ENCODE measurements around the gene CNNM2.
"Not testable (repeated sequence)": the region's sequence is repeated elsewhere in the genome, so short reads cannot be mapped to it uniquely, and the experiment has no call there.

The CNNM2 gene

DNA sequence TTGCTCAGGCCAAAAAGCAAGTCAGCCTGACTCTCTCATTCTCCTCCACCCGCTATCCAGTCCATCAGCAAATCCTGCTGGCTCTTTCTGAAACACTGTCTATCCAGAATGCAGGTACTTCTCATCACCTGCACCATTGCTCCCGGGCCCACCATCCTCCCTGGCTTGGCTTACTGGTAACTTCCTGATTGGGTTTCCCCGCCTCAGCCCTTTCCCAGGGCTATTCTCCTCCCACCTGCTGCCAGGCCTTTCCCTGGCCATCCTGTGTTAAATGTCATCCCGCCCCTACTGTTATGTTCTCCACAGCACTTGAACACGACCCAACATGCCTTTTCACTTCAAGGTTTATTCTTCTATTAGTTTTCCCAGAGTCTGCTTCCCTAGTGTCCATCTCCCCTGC, 124.0 kb downstream of the CNNM2 start:
- DNase-seq = no peak

DNA sequence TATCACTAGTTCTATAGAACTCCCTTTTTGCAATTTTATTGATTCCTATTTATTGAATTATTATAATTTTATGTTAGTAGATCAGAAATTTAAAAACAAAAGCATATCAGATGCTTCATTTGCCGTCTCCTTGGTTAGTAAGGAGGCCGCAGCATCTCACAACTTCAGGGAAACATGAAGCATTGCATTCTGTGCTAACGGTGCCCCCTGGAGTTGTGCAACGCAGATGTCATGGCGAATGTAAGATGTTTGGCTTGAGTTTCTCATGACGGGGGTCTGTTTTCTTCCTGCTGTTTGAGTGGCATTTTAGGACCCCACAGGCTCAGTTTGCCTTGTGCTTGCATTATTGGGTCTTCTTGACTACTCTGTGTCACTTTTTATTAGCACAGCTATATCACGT, 124.8 kb downstream of the CNNM2 start:
- no peak for DNase-seq

DNA sequence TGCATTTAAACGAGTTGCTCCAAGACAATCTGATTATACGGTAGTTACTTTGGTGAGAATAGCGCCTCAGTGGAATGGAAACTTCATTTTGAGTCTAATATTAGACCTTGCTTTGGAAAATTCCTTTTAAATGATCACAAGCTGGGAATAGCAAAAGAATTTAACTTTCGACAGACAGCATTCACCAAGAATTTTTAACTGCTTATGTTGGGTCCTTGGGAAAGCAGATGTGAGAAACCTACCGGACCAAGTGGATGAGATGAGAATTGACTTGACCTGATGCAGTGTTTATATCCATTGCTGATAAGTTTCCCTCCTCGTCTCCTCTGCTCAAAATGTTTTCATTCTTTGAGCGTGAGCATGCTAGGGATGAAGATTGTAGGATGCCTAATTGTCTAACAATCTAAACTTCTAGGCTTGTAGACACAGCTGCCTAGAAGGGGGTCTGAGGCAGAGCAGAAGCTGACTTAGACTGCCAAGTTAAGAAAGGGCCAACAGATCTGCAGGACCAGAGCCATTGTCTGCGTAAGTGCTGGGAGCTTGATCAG, 126.9 kb downstream of the CNNM2 start:
- no peak for DNase-seq

DNA sequence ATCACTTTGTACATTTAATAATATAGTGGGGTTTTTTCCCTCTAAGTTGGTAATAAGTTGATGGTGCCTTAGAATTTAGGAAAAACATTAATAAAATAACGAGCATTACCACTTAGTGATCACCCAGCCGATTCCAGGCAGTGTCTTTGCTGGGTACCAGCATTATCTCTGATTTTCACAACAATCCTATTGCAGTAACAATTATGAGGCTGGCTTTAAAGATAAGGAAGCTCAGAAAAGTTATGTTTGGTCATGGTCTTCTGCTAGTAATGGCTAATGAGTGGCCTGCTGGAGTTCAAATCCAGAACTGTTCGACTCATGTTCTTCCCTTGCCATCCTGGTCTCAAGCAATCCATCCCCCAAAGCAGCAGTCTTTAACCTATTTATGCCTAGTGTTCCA, 127.9 kb downstream of the CNNM2 start:
- DNase-seq = no peak

DNA sequence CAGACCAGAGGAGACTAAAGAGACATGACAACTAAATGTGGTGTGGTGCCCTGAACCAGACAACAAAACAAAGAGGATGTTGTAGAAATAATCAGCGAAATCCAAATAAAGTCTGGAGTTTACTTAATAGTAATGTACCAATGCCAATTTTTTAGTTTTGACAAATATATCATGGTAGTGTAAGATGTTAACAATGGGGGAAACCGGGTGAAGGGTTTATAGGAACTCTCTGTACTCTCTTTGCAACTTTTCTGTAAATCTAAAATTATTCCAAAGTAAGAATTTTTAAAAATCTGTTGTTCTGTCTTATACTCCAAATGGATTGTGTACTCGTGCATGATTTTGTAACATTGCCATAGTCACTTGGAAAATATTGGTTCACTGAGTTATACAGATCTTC, 129.3 kb downstream of the CNNM2 start:
- no peak for DNase-seq

DNA sequence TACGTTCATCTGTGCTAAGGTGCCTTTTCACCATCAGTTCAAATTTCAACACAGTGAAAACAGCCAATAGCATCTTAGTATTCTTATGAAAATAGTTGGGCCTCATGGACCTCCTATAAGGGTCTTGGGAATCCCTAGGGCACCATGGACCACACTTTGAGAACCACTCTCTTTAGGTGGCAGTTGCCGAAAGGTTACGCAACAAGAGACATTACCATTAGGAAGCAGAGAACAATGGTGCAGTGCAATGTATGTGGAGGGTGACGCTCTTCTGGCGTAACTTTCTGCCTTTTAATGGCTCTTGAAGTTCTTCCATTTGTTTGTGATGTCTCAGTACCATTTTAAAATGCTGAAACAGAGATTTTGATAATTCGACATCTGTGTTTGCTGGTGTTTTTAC, 131.1 kb downstream of the CNNM2 start:
- DNase-seq = no peak

DNA sequence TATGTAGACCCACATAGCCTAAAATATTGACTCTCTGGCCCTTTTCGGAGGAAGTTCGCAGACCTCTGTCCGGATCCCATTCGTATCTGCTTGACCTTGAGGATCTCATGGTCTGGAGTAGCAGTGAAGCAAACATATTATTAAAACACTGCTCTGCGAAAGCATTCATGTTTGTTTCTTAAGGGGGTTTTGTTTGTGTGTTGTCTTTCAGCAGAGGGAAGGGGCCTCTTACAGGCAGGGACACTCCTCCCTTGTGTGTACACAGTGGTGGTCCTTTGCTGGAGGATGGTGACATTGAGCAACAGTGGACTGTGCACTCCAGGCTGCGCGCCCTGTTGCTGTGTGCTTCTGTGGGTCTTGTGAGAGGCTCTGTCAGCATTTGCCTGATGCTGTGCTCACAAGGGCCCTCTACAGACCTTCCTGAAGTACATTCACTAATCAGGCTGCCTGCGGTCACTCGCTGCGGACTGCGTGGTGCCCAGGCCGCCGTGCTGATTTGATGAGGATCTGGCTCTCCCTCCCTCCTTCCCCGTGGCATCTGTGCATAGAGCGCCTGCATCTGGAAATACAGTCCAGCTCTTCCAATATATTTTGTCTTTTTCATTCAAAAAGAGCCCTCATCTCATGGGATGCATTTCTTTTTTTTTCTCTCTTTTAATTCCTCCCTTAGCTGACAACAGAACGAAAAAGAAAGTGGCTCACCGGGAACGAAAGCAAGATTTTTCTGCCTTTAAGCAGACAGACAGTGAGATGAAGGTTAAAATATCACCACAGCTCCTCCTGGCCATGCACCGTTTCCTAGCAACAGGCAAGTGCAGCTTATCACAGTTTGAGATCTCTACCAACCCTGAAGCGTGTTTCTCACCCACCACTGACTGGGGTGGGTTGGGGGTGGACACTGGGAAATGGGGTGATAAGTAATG, 135.8 kb downstream of the CNNM2 start:
- no peak for DNase-seq

DNA sequence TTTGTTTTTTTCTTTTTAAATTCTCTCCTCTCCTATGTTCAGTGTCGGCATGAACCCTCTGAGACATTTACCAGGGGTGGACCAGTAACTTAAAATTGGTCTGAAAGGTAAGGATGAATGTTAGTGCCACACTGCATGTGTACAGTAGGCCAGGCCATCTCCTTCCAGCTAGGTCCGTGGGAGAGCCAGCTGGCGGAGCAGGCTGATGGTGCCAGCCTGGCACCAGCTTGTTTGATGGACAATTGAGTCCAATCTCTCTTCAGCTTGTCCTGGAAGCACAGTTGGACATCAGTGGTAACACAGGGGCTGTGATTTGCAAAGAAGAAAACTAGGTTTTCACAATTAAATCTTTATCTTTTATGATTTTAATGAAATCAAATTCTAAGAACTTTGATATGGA, 136.5 kb downstream of the CNNM2 start:
- no peak for DNase-seq

DNA sequence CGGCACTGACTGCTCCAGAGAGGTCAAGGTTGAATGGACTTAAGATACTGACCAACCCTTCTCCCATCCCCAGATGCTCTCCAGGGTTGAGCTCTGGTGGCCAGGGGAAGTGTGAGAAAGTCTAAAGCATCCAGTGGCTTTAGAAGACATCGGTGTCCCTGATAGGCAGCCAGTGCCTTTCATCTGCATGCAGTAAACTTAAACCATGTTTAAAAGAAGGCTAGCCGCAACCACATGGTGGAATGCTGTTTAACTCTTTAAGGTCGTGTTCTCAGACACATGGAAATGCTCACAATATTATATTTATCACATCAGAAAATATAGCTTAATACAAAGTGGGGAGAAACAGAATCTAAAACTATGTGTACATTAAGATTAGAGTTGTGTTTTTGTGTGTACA, 137.0 kb downstream of the CNNM2 start:
- DNase-seq = no peak

DNA sequence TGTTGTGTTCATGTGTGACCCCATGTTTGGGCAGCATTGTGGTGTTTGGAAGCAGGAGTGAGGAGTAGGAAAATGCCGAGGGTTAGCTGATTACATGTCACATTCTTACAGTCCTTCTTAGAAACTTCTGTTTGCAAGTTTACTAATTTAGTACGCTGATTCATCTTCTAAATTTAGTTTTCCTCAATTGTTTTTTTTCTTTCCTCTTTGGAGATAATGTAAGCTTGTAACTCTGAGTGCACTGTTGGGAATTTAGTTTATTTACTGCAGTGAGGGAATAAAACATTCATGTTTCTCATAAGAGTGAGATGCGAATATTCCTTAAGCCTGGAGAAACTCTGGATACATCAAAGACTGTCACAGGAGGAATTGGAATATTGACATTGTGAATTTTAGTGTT, 139.9 kb downstream of the CNNM2 start:
- no peak for DNase-seq

DNA sequence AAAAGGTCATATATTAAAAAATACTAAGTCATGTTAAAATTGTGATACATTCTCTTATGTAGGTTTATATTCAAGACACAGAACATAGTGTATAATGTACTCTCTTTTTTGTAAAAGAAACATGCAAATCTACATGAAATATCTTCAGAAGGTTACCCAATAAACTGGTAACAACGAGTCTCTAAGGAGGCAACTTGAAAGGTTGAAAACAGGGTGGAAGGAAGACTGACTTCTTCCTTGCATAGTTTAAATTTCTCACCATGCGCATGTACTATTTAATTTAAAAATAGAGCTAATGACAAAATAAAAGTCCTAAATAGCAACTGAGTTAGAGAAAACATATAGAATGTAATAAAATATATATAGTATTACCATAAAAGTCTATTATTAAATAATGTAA, 142.5 kb downstream of the CNNM2 start:
- no peak for DNase-seq

DNA sequence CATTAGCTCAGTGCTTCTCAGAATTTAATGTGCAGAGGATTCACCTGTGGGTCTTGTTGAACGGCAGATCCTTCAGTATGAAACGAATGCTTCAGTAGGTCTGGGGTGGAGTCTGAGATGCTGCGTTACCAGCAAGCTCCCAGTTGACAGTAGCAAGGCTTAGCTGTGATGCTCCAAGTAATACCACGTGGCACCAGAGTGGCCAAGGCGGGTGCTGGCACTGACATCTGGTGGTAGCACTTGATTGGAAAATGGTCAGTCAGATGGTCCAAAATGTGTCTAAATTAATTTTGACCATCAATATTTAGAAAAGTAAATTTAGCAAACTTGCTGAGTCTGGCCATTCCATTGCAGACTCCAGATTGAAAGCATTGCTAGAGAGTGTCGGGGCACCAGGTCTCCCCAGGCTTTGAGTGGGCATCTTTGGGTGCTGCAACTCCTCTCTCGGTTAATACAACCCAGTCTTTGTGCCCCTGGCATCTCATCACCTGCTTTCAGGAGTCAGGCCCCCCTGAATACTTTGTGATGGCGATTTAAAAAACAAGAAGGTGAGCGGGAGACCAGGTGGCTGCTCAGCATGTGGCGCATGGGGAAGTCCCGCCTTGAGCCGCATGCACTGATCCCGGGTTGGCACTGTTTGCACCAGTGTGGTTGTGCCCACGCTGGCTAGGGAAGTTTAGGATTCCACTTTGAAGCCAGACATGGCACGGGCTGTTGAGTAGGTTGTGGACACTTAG, 144.9 kb downstream of the CNNM2 start:
- DNase-seq = no peak

DNA sequence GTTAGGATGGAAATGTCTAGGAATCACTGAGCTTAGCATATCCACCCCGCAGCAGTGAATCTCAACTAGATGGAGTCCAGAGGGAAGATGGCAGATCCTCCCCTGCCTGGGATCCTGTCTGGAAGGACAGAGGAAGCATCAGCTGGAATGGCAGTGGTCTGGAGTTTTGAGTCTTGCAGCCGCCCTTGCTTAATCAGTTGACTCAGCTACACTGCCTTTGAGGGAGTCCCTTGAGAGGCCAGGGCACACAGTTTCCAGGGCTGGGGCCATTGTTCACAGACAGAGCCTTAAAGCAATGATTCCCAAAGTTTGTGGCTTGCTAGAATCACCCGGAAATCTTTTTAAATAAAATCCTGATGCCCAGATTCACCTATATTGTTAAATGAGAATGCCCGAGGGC, 146.9 kb downstream of the CNNM2 start:
- DNase-seq = no peak

DNA sequence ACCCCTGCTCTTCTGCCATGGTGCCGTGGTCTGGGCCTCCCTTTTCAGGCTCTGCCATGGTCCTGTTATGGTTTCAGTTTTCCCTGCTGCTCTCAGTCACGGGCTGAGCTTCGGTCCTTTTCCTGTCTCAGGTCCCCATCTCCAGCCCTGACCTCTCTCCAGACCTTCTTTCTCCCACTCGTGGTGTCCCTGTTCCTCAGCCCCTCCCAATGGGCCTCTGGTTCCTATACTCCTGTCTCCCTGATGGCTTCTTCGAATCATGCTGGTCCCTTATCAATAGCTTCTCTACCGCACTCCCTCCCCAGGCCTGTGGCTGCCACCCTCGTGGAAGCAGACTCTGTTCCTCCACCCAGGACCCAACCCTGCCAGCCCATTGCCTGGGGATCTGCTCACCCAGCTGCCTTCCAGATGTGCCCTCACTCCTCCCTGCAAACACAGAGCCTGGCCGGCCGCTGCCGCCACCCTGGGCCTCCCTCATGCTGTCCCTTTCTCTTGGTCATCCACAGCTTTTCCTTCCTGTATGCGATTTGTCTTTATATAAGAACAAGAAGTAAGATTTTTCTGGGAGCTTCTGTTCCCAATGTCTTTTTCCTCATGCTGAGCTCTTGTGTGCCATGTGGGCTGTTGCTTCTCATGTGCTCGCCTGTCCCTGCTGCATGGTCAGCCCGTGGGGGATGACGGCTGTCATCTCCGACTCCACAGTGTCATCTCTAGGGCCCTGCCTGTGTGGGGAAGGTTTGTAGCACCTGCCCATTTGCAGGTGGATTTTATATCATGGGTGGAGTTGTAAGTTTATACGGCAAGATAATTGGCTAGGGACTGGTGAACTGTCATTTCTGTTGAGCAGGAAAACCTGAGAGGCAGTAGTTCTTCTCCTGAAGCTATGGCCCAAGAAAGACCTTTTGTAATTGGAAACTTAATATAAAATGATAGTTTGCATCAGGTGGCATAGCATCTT, 148.3 kb downstream of the CNNM2 start:
- DNase-seq = no peak

DNA sequence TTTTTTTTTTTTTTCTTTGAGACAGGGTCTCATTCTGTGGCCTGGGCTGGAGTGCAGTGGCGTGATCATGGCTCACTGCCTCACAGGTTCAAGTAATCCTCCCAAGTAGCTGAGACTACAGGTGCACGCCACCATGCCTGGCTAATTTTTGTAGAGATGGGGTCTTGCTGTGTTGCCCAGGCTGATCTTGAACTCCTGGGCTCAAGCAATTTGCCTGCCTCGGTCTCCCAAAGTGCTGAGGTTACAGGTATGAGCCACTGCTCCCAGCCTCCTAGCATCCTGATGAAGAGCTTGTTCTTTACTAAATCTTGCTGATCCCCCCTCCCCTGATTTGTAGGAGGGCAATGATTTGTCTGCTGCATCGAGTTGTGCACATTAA, 149.0 kb downstream of the CNNM2 start:
- not testable (repeated sequence) for DNase-seq

DNA sequence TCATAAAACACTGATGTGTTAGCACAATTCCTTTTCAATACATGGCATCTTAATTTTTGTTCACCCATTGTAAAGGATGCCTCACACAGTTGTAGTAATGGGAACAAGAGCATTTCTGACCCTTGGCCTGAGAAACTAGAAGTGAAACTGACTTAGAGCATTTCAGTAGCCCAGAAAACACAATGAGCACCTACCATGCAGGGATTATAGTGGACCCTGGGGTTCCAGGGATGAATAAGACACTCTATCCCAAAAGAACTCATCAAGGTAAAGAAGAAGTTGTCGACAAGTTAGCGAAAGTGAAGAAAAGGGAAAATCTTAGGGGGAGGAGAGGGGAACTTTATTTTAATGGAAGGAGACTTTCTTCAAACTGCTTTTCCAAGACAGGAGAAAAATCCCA, 149.4 kb downstream of the CNNM2 start:
- no peak for DNase-seq

DNA sequence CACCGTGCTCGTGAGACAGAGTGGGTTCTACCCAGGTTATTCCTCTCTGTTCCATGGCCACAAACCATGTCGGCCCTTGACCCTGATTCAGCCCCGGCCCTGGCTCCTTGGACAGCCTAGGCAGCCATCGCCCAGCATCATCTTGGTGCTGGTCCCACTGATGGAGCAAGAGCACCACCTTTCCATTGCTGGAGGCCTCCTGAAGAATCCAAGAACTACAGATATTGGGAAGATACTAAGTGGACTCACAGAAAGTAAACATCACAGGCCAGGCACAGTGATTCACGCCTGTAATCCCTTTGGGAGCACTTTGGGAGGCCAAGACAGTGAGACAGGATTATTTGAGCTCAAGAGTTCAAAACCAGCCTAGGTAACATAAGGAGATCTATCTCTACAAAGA, 149.9 kb downstream of the CNNM2 start:
- DNase-seq = no peak

DNA sequence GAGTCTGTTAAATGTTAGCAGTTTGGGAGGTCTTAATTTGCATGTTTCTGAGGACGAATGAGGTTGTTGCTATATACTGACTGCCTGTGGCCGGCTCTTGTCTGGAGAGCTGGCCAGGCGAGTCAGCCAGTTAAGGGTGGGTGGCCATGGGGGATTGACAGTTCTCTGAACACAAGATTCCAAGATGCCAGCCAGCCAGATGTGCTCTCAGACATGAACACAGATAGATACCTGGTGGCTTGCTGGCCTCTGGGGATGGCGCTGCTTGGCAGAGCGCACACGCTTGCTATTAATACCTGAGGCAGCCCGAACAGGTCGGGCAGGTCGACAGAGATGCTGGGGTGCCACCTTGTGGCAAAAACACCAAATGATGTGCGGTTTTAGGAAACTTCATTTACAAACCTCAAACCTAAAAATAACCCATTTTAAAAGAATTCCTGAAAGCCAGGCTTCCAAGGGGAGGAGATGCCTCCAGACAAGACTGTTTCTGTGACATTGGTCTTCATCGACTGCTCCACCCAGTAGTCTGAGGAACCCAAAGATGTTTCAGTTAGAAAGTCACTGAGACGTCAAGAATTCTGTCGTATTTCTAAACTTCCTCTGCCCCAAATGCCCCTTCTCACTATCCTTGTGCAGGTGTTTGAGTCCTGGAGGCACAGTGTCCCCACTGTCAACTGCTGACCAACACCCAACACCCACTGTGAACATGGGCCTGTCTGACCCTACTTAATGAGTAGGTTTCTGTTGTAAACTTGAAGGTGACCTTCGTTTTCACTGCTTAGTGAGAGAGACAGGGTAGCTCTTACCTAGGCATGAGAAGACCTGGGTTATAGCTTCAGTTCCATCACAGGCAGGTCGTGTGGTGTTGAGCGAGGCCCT, 151.6 kb downstream of the CNNM2 start:
- DNase-seq = no peak

DNA sequence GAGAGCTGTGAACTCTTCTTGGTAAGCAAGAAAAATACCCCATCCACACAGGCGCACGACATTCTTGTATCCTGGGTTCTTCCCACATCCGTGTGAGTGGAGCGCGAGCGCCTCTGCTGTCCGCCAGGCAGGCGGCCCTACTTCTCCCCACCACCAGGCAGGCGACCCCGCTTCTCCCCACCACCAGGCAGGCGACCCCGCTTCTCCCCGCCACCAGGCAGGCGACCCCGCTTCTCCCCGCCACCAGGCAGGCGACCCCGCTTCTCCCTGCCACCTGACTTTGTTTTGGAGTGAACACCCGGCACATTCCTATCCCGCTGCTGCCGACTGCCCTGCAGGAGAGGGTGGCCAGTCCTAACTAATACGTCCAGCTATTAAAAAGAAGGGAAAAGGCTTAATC, 154.2 kb downstream of the CNNM2 start:
- DNase-seq = no peak

DNA sequence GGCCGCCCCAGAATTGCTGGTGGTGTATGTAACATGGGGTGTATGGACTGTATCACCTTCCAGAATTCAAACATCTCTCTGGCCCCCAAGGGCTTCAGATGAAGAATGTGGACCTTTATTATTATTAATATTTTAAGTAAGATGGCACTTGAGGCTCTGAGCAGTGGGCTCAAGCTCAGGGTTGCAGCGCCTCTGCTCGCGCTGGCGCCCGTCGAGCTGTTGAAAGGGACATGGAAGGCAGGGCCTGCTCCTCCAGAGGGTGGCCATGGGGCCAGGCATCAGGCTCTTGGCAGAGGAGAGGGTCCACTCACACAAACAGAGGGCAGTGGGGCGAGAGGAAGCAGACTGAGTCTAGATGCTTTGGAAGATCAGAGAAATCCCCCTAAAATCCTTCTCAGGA, 154.8 kb downstream of the CNNM2 start:
- no peak for DNase-seq

DNA sequence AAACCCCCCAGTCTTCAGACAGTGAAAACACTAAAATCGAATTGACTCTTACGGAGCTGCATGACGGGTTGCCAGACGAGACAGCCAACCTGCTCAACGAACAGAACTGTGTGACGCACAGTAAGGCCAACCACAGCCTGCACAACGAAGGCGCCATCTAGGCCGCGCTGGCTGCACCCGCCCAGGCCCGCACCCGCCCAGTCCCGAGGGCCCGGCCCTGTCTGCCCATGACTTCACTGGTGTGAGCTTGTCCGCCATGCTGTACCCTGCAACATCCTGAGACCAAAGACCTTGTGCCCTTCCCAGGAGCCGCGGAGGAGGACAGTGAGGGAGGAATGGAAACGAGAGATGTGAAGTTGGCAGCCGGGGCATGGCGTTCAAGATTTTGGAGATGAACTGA, 158.9 kb downstream of the CNNM2 start:
- no peak for DNase-seq
